Measurements from ENCODE around the gene HEATR1.

HEATR1 gene, protein sequence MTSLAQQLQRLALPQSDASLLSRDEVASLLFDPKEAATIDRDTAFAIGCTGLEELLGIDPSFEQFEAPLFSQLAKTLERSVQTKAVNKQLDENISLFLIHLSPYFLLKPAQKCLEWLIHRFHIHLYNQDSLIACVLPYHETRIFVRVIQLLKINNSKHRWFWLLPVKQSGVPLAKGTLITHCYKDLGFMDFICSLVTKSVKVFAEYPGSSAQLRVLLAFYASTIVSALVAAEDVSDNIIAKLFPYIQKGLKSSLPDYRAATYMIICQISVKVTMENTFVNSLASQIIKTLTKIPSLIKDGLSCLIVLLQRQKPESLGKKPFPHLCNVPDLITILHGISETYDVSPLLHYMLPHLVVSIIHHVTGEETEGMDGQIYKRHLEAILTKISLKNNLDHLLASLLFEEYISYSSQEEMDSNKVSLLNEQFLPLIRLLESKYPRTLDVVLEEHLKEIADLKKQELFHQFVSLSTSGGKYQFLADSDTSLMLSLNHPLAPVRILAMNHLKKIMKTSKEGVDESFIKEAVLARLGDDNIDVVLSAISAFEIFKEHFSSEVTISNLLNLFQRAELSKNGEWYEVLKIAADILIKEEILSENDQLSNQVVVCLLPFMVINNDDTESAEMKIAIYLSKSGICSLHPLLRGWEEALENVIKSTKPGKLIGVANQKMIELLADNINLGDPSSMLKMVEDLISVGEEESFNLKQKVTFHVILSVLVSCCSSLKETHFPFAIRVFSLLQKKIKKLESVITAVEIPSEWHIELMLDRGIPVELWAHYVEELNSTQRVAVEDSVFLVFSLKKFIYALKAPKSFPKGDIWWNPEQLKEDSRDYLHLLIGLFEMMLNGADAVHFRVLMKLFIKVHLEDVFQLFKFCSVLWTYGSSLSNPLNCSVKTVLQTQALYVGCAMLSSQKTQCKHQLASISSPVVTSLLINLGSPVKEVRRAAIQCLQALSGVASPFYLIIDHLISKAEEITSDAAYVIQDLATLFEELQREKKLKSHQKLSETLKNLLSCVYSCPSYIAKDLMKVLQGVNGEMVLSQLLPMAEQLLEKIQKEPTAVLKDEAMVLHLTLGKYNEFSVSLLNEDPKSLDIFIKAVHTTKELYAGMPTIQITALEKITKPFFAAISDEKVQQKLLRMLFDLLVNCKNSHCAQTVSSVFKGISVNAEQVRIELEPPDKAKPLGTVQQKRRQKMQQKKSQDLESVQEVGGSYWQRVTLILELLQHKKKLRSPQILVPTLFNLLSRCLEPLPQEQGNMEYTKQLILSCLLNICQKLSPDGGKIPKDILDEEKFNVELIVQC (N-terminal part only)

DNA sequence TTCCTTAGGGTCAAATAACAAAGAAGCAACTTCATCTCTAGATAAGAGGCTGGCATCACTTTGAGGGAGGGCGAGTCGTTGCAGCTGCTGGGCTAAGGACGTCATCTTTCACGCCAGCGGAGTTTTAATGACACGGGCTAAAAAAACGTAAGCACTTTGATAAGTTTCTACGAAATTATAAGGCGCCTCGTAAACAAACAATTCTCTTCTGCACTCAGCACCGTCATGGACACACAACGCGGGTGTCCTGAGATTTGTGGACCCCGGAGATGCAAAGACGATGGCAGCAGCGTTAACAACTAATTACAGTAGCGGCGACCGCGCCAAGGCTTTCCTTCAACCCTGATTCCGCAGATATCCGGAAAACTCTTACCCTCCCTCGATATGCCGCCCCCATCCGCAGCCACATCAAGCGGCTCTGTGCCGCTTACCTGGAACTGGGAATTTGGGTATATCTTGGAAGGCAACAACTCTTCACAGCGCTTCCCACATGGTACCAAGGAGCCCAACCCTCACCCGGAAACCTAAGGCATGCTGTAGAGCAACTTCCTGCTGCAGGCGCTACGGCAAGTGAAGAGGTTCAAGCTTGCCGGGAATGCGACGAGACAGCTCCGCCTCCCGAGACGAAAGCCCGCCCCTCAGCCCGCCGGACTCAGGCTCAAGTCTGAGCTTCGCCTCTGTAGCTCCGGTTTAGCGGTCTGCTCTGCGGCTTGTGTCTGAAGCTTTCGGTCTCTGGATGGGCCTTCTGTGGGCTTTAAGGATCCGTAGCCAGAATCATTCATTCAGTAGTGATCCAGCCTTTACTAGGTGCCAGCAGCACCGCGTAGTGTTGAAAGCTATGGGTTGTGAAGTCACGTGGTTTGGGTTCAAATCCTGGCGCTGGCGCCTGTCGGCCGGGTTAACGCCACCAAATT, at the start of gene HEATR1:
Gene HEATR1 (minus strand): TSS at position 526 of the 914 bp plus-strand sequence. CDS start 421 bp downstream, at position 105.
- in situ Hi-C loops (cut with HindIII; ENCODE audit: low pct_ligation_motif_present, low sequenced_read_pairs): no loop called here
- H3K27me3 ChIP-seq (replicated peaks): no peaks in the 10 kb centered on the region

DNA sequence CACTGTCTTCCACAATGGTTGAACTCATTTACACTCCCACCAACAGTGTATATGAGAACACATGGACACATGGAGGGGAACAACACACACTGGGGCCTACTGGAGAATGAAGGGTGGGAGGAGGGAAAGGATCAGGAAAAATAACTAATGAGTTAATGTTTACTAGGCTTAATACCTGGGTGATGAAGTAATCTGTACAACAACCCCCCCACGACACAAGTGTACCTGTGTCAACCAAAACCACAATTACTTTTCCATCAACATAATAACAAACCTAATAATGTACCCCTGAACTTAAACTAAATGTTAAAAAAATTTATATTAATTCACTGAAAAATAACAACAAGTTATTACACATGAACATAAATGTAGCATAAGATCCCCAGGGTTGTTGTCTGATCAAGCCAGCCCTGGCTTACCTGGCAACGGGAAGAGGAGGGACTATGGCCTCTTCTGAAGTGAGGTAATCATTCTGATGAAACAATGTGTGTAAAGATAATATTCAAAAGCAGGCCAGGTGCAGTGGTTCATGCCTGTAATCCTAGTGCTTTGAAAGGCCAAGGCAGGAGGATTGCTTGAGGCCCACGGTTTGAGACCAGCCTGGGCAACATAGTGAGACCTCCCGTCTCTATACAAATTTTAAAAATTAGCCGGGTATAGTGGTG, 40.8 kb upstream of the HEATR1 start:
- no peaks in the 10 kb centered on the region for H3K36me3 ChIP-seq (replicated peaks)
- DNase-seq: no peak
- no peak overlapping the region for H3K4me3 ChIP-seq (ENCODE audit: low read depth, low read length)
- H3K27ac ChIP-seq: no peak overlapping the region
- H3K27me3 ChIP-seq (replicated peaks): no peaks in the 10 kb centered on the region
- TF ChIP-seq, protein P1, sequence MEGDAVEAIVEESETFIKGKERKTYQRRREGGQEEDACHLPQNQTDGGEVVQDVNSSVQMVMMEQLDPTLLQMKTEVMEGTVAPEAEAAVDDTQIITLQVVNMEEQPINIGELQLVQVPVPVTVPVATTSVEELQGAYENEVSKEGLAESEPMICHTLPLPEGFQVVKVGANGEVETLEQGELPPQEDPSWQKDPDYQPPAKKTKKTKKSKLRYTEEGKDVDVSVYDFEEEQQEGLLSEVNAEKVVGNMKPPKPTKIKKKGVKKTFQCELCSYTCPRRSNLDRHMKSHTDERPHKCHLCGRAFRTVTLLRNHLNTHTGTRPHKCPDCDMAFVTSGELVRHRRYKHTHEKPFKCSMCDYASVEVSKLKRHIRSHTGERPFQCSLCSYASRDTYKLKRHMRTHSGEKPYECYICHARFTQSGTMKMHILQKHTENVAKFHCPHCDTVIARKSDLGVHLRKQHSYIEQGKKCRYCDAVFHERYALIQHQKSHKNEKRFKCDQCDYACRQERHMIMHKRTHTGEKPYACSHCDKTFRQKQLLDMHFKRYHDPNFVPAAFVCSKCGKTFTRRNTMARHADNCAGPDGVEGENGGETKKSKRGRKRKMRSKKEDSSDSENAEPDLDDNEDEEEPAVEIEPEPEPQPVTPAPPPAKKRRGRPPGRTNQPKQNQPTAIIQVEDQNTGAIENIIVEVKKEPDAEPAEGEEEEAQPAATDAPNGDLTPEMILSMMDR (IDR thresholded peaks at IDR 0.05; ENCODE audit: low read depth, low read length, missing control alignments): no peak
- in situ Hi-C loops (cut with HindIII; ENCODE audit: low pct_ligation_motif_present, low sequenced_read_pairs): no loop called here

More for the DNA sequence above, at the start of gene HEATR1:
- peak within 1 kb of the TSS; percentile 92 for H3K4me3 ChIP-seq (ENCODE audit: low read depth, low read length)
- peak within 1 kb of the TSS; percentile 60 for H3K27ac ChIP-seq
- TF ChIP-seq, protein P1 (IDR thresholded peaks at IDR 0.05; ENCODE audit: low read depth, low read length, missing control alignments): peak; percentile 13
- peaks cover 9% of the 10 kb centered on the region for H3K36me3 ChIP-seq (replicated peaks)
- peak; percentile 95 for DNase-seq

DNA sequence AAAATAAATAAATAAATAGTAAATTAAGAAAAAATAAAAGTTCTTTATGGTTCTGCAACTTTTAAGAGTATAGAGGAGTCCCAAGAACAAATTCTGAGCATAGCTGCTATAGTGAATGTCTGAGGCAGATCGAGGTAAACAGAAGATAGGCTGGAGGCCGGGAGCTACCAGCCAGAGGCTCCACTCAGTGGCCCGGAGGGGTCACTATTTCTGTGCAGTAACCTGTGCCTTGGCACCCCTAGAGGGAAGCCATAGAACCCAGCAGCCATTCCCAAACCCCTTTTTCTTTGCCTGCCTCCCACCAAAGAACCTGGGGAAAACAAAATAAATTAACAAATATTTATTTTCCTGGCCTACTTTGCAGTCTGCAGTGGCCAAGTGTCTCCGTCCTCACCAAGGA, 38.4 kb upstream of the HEATR1 start:
- in situ Hi-C loops (cut with HindIII; ENCODE audit: low pct_ligation_motif_present, low sequenced_read_pairs): no loop called here
- TF ChIP-seq, protein P1 (IDR thresholded peaks at IDR 0.05; ENCODE audit: low read depth, low read length, missing control alignments): no peak

DNA sequence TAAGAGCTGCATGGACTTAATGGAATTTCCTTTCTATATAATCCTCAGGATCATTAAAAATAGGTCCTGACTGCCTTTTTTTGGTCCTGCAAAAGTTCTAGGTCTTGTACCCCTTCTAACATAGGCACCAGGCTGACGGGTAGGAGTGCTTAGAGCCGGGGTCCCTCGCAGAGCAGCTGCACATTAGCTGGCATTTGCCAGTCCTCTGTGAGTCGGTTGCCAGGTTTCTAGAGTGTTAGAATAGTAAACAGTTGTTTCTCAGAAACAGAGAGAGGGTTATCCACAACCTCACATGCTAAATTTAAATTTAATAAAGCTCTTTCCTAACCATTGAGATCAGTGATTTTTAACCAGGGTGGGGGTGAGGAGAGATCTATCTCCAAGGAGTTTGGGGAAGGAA, 35.4 kb upstream of the HEATR1 start:
- no peak for DNase-seq
- in situ Hi-C loops (cut with HindIII; ENCODE audit: low pct_ligation_motif_present, low sequenced_read_pairs): no loop called here
- Histone ChIP-seq H3K27me3 (replicated peaks) (no peaks in the 10 kb centered on the region), H3K36me3 (replicated peaks) (no peaks in the 10 kb centered on the region), H3K4me3 (ENCODE audit: low read depth, low read length) (no peak overlapping the region), H3K27ac (no peak overlapping the region)
- TF ChIP-seq, protein P1 (IDR thresholded peaks at IDR 0.05; ENCODE audit: low read depth, low read length, missing control alignments): no peak

More for the DNA sequence above, 38.4 kb upstream of the HEATR1 start:
- Histone ChIP-seq H3K4me3 (ENCODE audit: low read depth, low read length) (no peak overlapping the region), H3K27ac (no peak overlapping the region), H3K36me3 (replicated peaks) (no peaks in the 10 kb centered on the region), H3K27me3 (replicated peaks) (no peaks in the 10 kb centered on the region)
- DNase-seq: no peak

Data from brain microvascular endothelial cell (primary cell).